T-helper 17 cell (primary cell): ENCODE measurements around the gene JAZF1. TPM values are rescaled to one million over a fixed set of nuclear protein-coding genes. Genes with fewer than 3 reads are reported as not detected.

ENCODE experiments used
- ATAC-seq: fragments of 150-1000 bp; cut with Tn5 transposase; 2 replicates; pipeline ENCODE4 v1.10.0; 2021; ENCODE audit warnings: mild to moderate bottlenecking, moderate library complexity
- DNase-seq, 3 donors: peaks; one replicate each; pipeline versions ENCODE4 v3.0.0 to v3.0.0-alpha.2; 2020 to 2021
- H3K9me3 ChIP-seq: one replicate; pipeline ENCODE4 v1.7.0; 2013; ENCODE audit warnings: low read length, mild to moderate bottlenecking; ENCODE audit not compliant: control insufficient read depth, poor library complexity, severe bottlenecking
- H3K27ac Mint-ChIP-seq: one replicate; pipeline ENCODE4 v1.8.0; 2022; ENCODE audit warnings: mild to moderate bottlenecking, moderate library complexity, mixed read lengths
- H3K27me3 Mint-ChIP-seq: one replicate; pipeline ENCODE4 v1.8.0; 2022; ENCODE audit warnings: mixed read lengths
- H3K36me3 Mint-ChIP-seq: one replicate; pipeline ENCODE4 v1.8.0; 2022; ENCODE audit warnings: low read depth, mixed read lengths
- H3K4me1 Mint-ChIP-seq: one replicate; pipeline ENCODE4 v1.8.0; 2022; ENCODE audit warnings: mild to moderate bottlenecking, mixed read lengths
- H3K4me3 Mint-ChIP-seq: one replicate; pipeline ENCODE4 v1.8.0; 2022; ENCODE audit warnings: mild to moderate bottlenecking, moderate library complexity, mixed read lengths
- total RNA-seq, 4 donors: library from RNA in 2 of 4; stranded (reverse) in 2 of 4; gene quantifications; one replicate each; pipeline ENCODE4 v1.2.3 and lab custom pipeline; 2022 to 2026

Gene JAZF1
- total RNA-seq, 2 donors from 2014 or later: 12.4 to 13.4 TPM

DNA sequence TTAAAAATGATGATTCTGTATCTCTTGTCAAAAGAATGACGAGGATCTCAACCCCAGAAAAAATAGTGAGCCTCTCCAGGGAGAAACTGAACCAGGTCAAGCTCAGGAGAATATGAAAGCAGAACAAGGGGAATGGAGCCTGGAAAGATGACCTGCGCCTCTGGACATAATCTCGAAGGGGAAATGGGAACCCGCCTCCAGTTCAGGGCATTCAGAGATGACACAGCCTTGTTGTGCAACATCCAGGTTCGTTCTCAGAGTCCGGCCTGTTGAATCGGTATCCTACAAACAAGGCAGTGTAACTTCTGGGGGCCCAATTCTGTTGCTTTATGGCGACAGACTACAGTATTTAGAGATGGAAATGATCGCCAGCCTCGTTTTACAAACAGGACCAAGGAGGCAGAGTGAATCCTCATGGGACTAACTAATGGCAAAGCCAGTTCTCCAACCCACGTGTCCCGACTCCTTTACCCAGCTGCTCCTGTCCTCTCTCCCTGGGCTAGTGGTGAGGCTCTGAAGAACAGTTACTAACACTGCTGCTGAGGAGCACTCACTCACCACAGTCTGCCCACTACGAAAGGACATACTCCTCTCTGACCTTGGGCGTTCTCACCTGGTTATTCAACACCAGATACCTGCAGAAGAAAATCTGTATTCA lies 67.6 kb downstream of the JAZF1 start:
- no peak overlapping the region for H3K4me3 Mint-ChIP-seq
- no peak overlapping the region for H3K27ac Mint-ChIP-seq
- H3K36me3 Mint-ChIP-seq: peaks cover 2% of the 10 kb centered on the region
- H3K27me3 Mint-ChIP-seq: no peaks in the 10 kb centered on the region
- no peak for ATAC-seq
- H3K4me1 Mint-ChIP-seq: peaks cover 19% of the 10 kb centered on the region
- DNase-seq: no peak
- H3K9me3 ChIP-seq: no peaks in the 10 kb centered on the region

DNA sequence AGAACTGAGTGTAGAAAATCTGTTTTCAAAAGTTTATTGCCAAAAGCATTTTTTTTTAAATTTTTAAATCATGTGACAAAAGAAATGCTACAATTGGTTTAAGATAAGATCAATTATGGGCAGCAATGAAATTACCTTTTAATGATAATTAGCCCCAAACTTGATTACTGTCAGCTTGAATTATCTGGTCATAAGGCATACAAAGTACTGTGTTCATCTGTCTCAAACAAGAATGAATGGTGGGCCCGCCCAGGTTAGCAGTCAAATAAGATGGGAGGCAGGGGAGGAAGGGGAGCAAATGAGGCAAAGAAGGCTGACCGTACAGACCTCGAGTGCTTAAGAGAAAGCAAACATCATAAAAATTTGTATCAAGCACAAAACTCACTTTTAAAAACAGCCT lies 68.1 kb downstream of the JAZF1 start:
- Mint-ChIP-seq H3K36me3 (peaks cover 2% of the 10 kb centered on the region), H3K27ac (no peak overlapping the region), H3K27me3 (no peaks in the 10 kb centered on the region), H3K4me1 (peaks cover 21% of the 10 kb centered on the region), H3K4me3 (no peak overlapping the region)
- DNase-seq: no peak
- ATAC-seq: no peak
- H3K9me3 ChIP-seq: no peaks in the 10 kb centered on the region

DNA sequence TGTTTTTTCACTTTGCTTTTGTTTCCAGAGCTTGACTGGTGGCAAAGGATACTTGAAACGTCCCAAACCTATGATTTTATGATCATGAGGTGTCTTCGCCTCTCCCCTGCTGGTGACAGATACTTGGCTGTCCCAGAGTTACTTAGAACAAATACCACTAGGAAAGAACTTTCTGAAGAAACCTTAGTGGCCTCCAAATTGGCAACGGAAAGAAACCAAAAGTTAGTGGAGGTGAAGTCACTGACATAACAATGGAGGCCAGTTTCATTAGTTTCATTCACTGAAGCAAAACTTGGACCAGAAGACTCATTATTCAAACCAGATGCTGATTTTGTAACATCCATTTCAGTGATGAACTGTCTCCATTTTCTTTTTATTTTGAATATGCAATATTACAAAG lies 68.6 kb downstream of the JAZF1 start:
- DNase-seq (no peak), ATAC-seq (no peak)
- H3K4me3 Mint-ChIP-seq: no peak overlapping the region
- H3K27ac Mint-ChIP-seq: no peak overlapping the region
- H3K4me1 Mint-ChIP-seq: peaks cover 23% of the 10 kb centered on the region
- peaks cover 2% of the 10 kb centered on the region for H3K36me3 Mint-ChIP-seq
- H3K9me3 ChIP-seq: no peaks in the 10 kb centered on the region
- no peaks in the 10 kb centered on the region for H3K27me3 Mint-ChIP-seq

DNA sequence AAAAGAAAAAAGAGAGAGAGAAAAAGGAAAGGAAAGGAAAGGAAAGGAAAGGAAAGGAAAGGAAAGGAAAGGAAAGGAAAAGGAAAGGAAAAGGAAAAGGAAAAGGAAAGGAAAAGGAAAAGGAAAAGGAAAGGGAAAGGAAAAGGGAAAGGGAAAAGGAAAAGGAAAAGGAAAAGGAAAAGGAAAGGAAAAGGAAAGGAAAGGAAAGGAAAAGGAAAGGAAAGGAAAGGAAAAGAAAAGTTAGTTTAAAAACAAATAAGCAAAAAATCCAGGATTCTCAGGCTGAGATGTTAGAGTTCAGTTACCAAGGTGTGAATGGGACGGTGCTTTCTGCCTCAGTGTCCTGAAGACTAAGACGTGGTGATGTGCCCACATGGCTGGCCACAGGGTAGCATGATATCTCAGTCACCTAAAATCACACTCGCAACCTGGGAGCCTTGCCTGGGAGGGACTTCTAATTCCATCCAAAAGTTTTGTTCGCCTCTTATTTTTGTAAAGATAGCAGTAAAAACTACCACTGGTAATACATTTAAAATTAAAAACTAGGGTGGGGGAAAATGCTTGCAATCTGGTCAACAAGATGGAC lies 70.1 kb downstream of the JAZF1 start:
- peaks cover 21% of the 10 kb centered on the region for H3K4me1 Mint-ChIP-seq
- H3K9me3 ChIP-seq: no peaks in the 10 kb centered on the region
- H3K36me3 Mint-ChIP-seq: peaks cover 2% of the 10 kb centered on the region
- no peaks in the 10 kb centered on the region for H3K27me3 Mint-ChIP-seq
- no peak overlapping the region for H3K4me3 Mint-ChIP-seq
- DNase-seq: no peak
- ATAC-seq: no peak
- no peak overlapping the region for H3K27ac Mint-ChIP-seq

DNA sequence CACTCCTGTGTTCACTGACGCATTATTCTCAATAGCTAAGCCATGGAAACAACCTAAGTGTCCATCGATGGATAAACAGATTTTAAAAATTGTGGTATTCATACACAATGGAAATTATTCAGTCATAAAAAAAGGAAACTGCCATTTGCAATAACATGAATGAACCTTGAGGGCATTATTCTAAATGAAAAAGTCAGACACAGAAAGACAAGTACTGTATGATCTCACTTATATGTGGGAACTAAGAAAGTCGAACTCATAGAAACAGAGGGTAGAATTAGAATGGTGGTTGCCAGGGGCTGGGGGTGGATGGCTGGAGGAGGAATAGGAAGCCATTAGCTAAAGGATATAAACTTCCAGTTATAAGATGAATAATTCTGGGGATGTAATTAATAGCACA lies 71.8 kb downstream of the JAZF1 start:
- Mint-ChIP-seq H3K4me3 (no peak overlapping the region), H3K27ac (no peak overlapping the region), H3K4me1 (peaks cover 19% of the 10 kb centered on the region), H3K36me3 (no peaks in the 10 kb centered on the region), H3K27me3 (no peaks in the 10 kb centered on the region)
- no peaks in the 10 kb centered on the region for H3K9me3 ChIP-seq
- DNase-seq (no peak), ATAC-seq (no peak)

DNA sequence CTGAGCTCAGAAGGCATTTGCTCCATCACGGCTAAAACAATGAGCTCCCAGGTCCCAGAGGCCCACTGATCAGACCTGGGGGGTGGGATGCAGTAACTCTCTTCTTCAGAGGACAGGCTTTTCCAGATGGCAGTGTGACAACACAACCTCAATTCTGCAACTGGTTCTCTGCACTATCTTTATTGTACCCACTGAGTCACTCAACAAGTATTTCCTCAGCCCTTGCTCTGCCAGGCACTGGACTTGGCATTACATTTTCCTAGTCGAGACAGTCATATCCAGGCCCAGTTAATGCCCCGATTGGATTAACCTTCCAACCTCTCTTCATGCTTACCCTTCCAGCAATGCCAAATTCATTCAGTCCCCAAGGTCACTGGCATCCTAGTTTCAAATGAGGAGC lies 72.6 kb downstream of the JAZF1 start:
- H3K4me3 Mint-ChIP-seq: no peak overlapping the region
- DNase-seq (no peak), ATAC-seq (no peak)
- no peaks in the 10 kb centered on the region for H3K9me3 ChIP-seq
- peaks cover 23% of the 10 kb centered on the region for H3K4me1 Mint-ChIP-seq
- H3K36me3 Mint-ChIP-seq: no peaks in the 10 kb centered on the region
- H3K27ac Mint-ChIP-seq: no peak overlapping the region
- H3K27me3 Mint-ChIP-seq: no peaks in the 10 kb centered on the region

DNA sequence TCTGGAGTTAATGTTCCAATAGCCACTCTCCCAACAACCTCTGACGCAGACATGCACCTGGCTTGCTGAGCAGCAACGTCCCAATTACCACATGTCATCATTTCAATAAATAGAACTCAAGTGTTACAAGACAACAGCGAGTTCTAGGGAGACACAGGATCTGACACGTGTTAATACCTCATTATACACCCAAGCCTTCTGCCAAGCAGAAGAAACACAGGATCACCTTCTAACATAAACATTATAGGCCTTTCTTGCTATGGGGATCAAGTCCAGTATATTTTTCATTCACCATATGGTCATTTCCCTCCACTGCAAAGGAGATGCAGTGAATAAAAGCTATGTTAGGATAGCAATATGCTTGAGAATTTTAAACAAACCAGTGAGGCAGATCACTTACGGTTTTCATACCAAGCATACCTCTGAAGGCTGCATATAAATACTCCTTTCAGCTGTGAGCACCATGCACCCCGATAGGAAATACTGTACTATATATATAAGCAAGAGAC lies 74.2 kb downstream of the JAZF1 start:
- DNase-seq (no peak), ATAC-seq (no peak)
- Mint-ChIP-seq H3K4me1 (peaks cover 20% of the 10 kb centered on the region), H3K36me3 (no peaks in the 10 kb centered on the region), H3K27me3 (no peaks in the 10 kb centered on the region), H3K4me3 (no peak overlapping the region), H3K27ac (no peak overlapping the region)
- no peaks in the 10 kb centered on the region for H3K9me3 ChIP-seq

DNA sequence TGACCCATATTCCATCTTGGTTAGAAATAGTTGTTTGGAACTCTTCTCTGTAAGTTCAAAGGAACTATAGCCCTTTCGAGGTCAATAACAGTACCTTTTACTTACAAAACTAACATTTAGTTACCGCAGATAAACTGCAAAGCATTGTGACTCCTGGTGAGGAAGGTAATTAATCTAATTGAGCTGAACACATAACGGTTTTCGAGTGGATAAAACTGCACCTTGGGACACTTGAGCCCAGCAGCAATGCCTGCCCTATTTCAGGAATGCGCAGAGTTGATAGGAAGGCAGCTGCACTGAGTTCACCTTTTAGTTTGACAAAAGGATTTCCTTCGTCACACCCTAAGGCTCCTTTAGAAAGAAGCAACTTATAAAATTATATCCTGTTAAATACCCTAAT lies 75.4 kb downstream of the JAZF1 start:
- no peaks in the 10 kb centered on the region for H3K27me3 Mint-ChIP-seq
- DNase-seq: no peak
- H3K27ac Mint-ChIP-seq: peak overlapping the region; percentile 56

DNA sequence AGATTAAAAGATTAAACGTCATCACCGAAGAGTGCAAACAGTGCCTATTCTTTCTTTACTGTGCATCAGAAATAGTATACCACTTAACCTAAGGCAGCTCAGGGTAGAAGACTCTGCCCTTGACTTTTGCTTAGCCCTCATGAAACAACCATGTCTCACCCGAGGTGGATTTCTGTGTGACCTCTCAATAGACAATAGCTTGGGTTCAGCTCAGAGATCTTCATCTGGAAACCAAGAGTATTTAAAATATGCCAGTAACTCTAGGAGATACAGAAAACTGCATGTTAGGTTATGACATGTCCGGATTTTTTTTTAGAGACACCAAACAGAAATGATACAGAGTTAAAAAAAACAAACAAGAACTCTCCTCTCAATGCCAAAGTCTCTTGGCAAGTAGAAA lies 75.8 kb downstream of the JAZF1 start:
- no peaks in the 10 kb centered on the region for H3K27me3 Mint-ChIP-seq
- H3K9me3 ChIP-seq: no peaks in the 10 kb centered on the region
- ATAC-seq (no peak), DNase-seq (no peak)
- H3K36me3 Mint-ChIP-seq: no peaks in the 10 kb centered on the region
- H3K4me1 Mint-ChIP-seq: peaks cover 17% of the 10 kb centered on the region
- H3K27ac Mint-ChIP-seq: peak overlapping the region; percentile 56
- no peak overlapping the region for H3K4me3 Mint-ChIP-seq

More for the DNA sequence above, 75.4 kb downstream of the JAZF1 start:
- no peak for ATAC-seq
- H3K36me3 Mint-ChIP-seq: no peaks in the 10 kb centered on the region
- peaks cover 18% of the 10 kb centered on the region for H3K4me1 Mint-ChIP-seq
- H3K4me3 Mint-ChIP-seq: no peak overlapping the region
- no peaks in the 10 kb centered on the region for H3K9me3 ChIP-seq

DNA sequence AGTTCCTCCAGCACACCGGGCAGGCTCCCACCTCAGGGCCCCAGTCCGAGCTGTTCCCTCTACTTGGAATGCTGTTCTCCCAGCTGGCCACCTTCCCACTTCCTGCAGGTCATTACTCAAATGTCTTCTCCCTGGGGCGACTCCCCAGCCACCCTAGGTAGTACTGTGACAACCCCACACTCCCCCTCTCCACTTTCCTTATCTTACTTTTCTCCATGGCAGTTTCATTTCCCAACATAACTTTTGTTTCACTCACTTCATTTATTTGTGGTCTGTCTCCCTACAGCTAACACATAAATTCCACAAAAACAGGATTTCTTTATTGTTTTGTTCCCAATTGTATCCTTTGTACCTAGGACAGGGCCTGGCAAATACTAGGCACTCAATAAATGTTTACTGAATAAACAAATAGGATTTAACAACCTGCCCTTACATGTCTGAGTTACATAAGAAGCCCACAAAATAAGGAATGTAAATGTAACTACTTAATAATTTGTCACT lies 76.5 kb downstream of the JAZF1 start:
- no peak overlapping the region for H3K4me3 Mint-ChIP-seq
- H3K27ac Mint-ChIP-seq: peak overlapping the region; percentile 56
- no peak for DNase-seq
- H3K36me3 Mint-ChIP-seq: no peaks in the 10 kb centered on the region
- ATAC-seq: no peak
- no peaks in the 10 kb centered on the region for H3K9me3 ChIP-seq
- no peaks in the 10 kb centered on the region for H3K27me3 Mint-ChIP-seq
- peaks cover 14% of the 10 kb centered on the region for H3K4me1 Mint-ChIP-seq

DNA sequence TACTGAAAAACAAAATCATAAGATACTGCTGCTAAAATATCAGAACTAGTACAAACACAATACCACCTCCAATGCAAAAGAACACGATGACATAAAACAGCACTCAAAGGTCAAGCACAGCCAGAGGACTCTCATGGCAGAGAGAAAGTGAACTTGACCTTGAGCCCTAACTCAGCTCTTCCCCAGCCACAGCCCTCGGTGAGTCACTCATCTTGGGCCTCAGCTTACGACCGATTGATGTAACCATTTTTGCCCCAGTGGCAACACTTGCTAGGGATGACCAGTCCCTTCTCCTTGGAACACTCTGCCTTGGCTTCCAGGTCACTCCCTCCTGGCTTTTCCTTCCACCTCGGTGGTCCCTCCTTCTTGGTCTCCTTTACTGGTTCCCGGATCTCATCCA lies 77.8 kb downstream of the JAZF1 start:
- H3K27me3 Mint-ChIP-seq: no peaks in the 10 kb centered on the region
- peaks cover 11% of the 10 kb centered on the region for H3K4me1 Mint-ChIP-seq
- ATAC-seq: no peak

DNA sequence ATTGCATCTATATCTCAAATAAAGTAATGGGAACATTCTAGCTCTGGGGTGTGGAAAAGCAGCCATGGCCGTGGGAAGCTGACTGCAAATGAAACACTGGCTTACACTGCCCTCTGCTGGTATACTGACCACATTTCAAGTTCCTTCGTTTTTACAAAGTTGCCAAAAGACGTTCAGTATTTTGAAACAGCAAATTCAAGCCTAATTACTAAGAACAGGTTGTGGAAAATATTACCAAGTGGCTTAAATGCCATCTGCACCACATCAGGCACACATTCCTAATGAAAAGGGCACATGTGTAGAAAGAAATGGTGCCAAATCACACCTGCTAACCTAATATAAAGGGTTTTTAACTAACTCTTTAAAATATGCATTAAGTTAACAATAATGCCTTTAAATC lies 83.9 kb downstream of the JAZF1 start:
- H3K36me3 Mint-ChIP-seq: no peaks in the 10 kb centered on the region
- DNase-seq (peak in 1 of 3 donors; percentile 21), ATAC-seq (peak; percentile 74)
- H3K4me1 Mint-ChIP-seq: peaks cover 5% of the 10 kb centered on the region
- H3K4me3 Mint-ChIP-seq: no peak overlapping the region
- no peaks in the 10 kb centered on the region for H3K9me3 ChIP-seq
- H3K27ac Mint-ChIP-seq: no peak overlapping the region
- H3K27me3 Mint-ChIP-seq: no peaks in the 10 kb centered on the region

More for the DNA sequence above, 77.8 kb downstream of the JAZF1 start:
- H3K9me3 ChIP-seq: no peaks in the 10 kb centered on the region
- Mint-ChIP-seq H3K36me3 (no peaks in the 10 kb centered on the region), H3K4me3 (no peak overlapping the region), H3K27ac (no peak overlapping the region)
- DNase-seq: no peak

DNA sequence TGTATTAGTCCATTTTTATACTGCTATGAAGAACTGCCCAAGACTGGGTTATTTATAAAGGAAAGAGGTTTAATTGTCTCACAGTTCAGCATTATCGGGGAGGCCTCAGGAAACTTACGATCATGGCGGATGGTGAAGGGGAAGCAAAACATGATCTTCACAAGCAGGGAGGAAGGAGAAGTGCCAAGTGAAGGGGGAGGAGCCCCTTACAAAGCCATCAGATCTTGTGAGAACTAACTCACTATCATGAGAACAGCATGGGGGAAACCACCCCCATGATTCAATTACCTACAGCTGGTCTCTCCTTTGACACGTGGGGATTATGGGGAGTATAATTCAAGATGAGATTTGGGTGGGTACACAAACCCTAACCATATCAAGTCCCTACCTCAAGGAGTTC lies 85.4 kb downstream of the JAZF1 start:
- Mint-ChIP-seq H3K27ac (no peak overlapping the region), H3K4me3 (no peak overlapping the region), H3K4me1 (peaks cover 8% of the 10 kb centered on the region), H3K36me3 (no peaks in the 10 kb centered on the region), H3K27me3 (no peaks in the 10 kb centered on the region)
- DNase-seq (no peak), ATAC-seq (no peak)
- H3K9me3 ChIP-seq: no peaks in the 10 kb centered on the region
